HG02840 (cell line): ENCODE data around the gene CGB8.
"Not testable (repeated sequence)": the region's sequence is repeated elsewhere in the genome, so short reads cannot be mapped to it uniquely, and the experiment has no call there.

Experiments used
- ATAC-seq: cut with Tn5 transposase; IDR thresholded peaks from one replicate; pipeline ENCODE4 v1.9.1; 2021; ENCODE audit warnings: mild to moderate bottlenecking, moderate library complexity, moderate number of reproducible peaks; ENCODE audit not compliant: unreplicated experiment, low FRiP score

The CGB8 gene

DNA sequence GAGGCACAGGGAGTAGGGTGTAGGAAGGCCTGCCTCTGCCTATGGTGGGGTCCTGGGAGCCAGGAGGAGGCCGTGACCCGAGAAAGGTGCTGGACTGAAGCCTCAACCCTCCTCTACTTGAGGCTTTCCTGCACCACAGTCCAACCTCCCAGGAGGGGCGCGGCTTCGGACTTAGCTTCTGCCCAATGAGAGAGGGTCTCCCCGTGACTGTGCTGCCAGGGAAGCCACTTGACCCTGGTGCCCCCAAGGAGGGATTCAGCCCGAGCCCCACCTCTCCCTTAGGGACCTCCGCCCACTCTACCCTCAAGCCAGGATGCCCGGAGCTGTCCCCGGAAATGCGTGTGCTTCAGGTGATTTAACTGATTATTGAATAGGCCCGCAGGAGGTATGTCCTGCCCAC lies at the start of gene CGB8:
Gene CGB8, minus strand, starts transcription at position 101 of the 400 bp plus-strand sequence. CDS start 372 bp downstream, outside the sequence.
- ATAC-seq, result not testable (repeated sequence)

DNA sequence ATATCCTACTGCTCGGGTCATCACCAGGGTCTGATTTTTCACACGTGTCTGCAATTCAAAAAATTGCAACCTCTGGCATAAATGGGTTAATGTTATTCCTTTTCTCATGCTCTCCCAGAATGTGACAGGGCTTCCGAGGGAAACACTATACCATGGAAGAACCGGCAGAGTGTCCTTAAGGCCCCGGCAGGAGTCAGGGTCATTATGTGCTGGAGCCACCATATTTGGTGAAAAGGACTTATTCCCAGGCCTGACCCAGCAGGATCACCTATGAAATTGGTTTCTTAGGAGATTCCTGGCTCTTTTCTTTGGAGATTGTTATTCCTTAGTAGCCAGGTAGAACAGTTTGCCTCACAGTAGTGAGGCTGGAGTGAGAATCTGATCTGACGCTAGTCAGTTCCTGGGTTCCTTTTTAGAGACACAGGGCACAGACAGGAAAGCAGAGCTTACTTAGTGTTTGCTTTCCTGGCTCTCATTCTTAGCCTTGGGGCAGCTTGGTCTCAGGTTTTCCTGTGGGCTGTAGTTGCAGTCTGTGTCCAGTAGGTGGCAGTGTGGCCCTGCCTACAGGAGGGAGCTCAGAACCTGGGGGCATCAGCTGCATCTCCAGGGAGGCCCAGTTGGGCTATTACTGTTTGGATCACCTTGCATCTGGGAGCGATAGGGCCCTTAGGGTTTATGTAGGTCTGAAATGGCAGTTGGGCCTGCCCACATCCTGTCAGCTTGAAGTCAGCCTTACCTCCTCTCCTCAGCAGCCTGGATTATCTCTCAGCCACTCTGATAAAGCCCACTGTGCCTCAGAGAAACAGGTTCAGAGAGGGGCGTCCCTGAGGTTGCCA lies 48.8 kb upstream of the CGB8 start:
- no peak for ATAC-seq

DNA sequence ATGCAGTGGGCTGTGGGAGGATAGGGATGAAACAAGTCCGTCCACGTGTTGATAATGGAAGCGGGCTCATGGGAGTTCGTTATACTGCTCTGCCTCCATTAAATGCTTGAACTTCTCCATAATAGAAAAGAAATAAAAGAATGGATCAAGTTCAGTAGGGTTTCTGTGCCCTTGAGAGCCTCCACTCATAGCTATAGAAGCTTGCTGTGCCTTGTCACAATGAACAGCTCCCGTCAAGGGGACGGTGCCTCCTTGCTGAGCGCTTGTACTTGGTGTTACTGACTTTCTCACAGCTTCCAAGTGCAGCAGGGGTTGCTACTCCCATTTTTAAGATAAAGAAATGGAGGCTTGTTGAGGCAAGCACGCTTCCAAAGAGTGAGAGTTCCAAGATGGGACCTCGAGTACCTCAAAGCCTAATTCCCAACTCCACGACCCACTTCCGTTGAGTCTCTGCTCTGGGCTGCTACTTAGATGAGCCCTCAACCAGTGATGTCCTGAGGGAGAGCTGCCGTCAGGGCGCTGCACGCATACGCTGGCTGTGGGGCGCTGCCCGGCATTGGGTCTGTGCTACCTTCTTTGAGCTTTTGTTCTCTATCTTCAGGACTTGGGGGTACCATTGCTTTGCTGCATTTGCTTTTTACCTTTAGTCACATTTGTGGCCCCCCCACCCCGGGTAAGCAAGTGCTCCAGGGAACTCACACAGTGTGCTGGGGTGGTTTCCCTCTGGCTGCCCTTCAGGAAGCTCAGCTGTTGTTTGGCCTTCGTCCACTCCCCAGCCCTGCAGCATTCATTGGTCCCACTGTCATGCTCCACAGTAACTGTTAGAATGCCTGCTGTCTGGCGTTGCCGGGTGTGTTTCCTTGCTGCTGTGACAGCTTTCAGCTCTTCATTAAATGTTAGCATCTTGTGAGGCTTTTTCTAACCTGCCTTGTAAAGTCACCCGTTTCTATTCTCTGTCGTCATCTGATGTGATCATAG lies 45.9 kb upstream of the CGB8 start:
- ATAC-seq, result no peak

DNA sequence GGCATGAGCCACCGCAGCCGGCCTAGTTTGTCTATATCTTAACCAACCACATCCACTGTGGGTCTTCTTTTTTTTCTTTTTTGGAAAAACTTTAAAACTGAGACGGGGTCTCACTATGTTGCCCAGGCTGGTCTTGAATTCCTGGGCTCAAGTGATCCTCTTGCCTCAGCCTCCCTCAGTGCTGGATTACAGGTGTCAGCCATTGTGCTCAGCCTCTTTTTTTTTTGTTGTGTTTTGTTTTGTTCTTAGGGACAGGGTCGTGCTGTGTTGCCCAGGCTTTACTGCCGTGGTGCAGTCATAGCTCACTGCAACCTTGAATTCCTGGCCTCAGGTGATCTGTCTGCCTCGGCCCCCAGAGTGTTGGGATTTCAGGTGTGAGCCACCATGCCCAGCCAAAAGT lies 43.8 kb upstream of the CGB8 start:
- no peak for ATAC-seq

DNA sequence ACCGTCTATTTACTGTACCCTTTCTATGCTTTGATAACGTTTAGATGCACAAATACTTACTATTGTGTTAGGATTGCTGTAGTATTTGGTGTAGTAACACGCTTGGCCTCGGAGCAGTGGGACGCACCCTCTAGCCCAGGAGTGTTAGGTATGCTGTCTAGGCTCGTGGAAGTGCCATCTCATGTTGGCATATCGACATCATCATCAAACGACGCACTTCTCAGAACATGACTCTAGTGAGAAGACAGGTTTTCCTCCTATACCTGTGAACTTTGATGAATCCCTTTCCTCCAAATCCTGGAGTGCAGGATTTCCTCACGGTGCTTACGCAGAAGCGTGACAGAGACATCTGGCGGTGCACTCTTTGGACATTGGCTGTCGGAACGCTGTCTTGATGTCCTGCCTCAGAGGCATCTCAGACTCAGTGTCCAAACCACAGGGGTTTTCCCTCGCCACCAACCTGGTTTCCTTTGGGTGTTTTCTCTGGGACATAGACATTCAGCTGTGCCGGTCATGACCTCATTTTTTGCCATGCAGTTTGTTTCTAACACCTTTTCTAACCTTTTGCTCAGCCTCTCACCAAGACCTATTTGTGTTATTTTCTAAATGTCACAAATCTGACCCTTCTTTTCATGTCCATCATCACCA lies 42.6 kb upstream of the CGB8 start:
- ATAC-seq, result no peak

DNA sequence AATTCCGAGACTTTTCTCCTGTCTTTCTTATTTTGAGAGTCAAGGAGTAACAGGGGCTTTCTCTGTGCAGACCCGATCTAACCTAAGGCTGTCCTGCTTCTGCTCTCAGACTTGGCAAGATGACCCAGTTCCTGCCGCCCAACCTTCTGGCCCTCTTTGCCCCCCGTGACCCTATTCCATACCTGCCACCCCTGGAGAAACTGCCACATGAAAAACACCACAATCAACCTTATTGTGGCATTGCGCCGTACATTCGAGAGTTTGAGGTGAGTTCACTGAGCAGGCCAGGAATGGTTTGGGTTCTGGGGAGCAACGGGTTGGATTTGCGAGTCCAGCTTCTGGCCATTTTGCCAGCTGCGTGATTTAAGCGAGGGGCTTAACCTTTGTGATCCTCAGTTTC lies 37.4 kb upstream of the CGB8 start:
- no peak for ATAC-seq

DNA sequence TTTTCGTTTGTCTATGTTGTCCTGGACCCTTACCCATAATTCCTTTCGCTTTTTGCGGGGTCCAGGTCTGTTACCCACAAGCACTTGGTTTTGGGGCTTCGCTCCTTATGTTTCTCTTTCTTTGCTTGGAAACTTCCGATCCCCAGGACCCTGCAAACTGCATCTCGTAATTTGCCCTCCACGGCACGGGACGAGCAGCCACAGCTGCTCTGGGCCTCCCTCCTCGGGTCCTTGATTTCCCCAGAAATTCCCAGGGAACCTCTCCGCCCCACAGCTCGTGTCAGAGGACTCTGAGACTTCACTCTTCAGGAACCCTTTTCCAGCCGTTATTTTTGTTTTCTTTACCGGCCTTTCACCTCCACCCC lies 36.9 kb upstream of the CGB8 start:
- no peak for ATAC-seq

DNA sequence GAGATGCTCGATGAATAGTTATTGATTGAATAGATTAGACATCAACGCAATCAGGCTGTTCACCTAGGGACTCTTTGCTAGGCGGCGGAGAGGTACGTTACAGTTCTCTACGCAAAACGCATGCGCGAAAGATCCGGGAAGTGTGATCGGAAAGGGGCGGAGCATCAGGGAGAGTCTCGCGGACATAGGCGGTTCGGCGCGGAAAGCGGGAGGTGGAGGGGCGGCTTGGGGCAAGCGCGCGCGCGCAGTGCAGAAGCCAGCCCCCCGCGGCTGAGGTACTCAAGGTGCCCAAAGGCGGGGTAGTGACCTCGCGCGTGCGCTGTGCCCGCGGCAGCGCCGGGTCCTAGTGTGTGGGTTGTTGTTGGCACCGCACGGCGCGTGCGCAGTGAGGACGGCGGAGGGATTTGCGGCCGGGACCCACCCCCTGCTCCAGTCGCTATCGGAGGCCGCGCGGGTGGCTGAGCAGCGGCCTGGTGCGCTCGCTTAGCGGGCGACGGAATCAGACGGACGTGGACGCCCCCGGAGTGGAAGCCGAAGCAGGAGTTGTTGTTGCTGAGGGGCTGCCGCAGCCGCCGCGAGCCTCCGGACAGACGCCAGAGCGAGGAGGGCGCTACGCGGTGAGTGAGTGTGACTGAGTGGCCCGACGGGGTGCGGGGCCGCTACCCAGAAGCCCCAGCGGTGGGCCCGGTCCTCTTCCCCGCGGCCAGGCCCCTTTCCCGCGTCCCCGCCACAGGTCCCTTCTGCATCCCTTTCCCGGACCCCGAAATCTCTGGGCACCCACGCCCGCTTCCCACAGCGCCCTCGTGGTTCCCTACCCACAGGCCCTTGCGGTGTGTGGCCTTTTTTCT lies 36.3 kb upstream of the CGB8 start, which contains the start of gene SNRNP70:
Gene SNRNP70, plus strand, starts transcription at position 432 of the 848 bp plus-strand sequence. CDS start 964 bp downstream, outside the sequence.
- peak; percentile 90 for ATAC-seq

DNA sequence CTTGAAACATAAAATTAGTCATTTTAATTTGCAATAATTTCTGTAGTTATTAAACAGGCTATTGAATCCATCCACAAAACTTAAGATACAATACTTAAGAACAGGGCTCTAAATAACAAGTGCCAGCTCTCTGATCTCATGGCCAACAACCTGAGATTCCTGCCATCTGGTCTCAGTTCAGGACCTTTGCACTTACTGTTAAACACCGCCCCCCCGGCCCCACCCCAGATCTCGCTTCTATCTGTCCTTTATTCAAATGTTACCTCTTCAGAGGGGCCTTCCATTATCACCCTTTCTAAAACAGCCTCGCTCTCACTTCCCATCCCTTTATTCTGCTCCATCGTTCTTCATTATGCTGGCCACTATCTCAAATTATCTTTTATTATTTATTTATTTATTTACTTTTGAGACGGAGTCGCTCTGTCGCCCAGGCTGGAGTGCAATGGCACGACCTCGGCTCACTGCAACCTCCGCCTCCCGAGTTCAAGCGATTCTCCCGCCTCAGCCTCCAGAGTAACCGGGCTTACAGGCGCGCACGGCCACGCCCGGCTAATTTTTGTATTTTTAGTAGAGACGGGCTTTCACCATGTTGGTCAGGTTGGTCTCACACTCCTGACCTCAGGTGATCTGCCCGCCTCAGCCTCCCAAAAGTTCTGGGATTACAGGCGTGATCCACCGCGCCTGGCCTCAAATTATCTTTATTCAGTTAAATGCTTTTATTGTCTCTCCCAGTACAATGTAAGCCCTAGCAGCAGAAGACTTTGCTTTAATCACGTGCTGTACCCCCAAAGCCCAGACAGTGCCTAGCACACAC lies 35.5 kb upstream of the CGB8 start:
- no peak for ATAC-seq

DNA sequence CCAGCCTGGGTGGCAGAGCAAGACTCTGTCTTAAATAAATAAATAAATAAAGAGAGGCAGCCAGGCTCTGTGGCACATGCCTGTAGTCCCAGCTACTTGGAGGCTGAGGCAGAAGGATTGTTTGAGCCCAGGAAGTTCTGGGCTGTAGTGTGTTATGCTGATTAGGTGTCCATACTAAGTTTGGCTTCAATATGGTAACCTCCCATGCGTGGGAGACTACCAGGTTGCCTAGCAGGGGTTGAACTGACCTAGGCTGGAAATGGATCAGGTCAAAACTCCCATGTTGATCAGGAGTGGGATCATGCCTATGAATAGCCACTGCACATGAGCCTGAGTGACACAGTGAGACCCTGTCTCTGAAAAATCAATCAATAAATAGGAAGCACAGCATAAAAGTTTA lies 32.4 kb upstream of the CGB8 start:
- ATAC-seq, result no peak

DNA sequence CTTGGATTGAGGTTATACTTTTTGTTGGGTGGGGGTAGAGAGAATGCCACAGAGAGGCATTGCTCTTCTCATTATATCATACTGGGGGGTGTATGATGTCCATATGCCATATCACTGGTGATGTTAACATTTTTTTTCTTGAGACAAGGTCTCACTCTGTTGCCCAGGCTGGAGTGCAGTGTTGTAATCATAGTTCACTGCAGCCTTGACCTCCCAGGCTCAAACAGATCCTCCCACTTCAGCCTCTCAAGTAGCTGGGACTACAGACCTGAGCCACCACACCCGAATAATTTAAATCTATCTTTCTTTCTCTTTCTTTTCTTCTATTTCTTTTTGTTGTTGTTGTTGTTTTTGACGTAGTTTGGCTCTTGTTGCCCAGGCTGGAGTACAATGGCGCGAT lies 31.5 kb upstream of the CGB8 start:
- ATAC-seq, result no peak

DNA sequence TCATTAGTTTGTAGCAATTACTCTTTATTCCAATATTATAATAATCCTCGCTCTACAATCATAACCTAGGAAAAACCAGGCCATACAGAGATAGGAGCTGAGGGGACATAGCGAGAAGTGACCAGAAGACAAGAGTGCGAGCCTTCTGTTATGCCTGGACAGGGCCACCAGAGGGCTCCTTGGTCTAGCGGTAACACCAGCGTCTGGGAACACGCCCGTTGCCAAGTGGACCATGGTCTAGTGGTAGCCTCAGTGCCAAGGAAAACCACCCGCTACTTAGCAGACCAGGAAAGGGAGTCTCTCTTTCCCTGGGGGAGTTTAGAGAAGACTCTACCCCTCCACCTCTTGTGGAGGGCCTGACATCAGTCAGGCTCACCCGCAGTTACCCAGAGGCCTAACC lies 26.0 kb upstream of the CGB8 start:
- ATAC-seq, result not testable (repeated sequence)

DNA sequence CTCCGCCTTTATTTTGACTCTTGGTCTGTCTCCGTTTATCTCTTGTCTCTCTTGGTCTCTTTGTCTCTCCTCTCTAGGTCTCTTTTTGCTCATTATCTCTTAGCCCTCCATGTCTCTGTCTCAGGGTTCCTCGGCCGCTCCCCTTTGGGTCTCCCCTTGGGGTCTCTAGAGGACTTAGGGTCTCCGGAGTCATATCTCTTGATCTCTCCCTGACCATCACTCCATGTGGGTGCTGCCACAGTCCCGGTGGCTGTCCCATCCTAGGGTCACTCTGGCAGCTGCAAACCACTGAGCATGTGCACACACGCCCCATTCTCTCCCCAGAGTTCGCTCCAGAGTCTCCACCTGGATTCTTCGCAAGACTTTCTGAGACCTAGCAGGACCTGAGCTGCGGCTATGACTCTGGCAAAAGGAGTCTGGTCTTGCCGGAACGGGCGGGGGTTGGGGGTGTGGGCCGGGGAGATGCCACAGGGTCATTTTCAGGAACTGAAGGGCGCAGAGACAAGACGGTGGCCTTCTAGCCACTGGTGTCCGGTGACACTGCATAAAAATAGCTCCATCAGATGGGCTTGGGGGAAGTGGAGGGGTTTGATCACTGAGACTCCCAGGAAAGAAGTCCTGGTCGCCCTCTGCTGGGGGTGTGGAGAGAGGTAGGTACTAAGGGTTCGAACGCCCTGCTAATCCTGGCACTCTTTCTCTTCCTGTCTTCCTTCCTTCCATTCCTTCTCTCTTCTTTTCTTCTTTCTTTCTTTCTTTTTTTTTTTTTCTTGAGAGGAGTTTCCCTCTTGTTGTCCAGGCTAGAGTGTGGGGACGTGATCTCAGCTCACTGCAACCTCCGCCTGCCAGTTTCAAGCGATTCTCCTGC lies 24.8 kb upstream of the CGB8 start:
- ATAC-seq, result no peak

DNA sequence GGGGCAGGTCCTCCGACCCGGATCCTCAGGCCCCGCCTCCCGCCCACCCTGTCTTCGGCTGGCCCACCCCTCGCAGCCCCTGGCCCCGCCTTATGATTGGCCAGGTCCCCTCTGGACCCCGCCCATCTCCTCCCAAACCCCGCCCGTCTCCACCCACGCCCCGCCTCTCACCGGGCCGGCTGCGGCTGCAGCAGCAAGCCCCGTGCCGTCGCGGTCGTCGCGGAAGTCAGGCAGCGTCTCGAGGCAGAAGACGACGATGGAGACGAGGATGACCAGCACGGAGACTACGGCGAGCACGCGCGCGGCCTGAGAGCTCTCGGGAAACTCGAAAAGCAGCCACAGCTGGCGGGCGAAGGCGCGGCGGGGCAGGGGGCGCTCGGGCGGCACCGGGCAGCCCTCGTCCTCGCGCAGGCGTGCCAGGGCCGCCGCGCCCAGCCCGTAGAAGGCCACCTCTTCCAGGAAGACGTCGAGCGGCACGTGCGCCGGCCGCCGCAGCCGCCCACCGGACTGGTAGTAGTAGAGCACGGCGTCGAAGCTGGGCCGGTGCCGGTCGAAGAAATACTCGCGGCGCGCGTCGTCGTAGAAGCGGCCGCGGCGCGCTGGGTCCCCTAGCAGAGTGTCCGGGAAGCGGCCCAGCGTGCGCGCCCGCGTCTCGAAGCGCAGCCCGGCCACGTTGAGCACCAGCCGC lies 23.1 kb upstream of the CGB8 start:
- no peak for ATAC-seq

DNA sequence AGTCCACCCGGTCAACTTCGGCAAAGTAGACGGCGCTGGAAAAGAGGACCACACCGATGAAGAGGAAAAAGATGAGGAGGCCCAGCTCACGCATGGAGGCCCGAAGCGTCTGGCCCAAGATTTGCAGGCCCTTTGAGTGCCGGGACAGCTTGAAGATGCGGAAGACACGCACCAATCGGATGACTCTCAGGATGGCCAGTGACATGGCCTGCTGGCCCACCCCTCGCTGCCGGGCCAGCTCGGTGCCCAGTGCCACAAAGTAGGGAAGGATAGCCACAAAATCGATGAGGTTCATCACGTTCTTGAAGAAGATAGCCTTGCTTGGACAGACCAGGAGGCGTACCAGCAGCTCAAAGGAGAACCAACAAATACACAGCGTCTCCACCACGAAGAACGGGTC lies 21.5 kb upstream of the CGB8 start:
- ATAC-seq, result no peak

DNA sequence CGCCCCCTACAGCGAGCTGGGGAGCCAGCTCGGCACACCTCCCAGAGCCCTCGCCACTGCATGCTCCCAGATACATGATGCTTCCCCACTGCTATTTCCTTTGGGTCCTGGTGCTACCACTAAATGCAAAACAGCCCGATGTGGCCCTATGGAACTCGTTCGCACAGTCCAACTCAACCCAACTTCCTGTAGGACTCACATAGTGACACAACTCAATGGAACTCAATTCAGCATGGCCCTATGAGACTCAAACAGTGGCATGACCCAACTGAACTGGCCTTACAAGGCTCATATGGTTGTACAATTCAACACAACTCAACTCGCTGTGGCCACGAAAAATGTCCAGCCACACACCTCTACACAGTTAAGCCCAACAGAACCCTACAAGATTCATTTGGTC lies 20.1 kb upstream of the CGB8 start:
- ATAC-seq, result no peak

DNA sequence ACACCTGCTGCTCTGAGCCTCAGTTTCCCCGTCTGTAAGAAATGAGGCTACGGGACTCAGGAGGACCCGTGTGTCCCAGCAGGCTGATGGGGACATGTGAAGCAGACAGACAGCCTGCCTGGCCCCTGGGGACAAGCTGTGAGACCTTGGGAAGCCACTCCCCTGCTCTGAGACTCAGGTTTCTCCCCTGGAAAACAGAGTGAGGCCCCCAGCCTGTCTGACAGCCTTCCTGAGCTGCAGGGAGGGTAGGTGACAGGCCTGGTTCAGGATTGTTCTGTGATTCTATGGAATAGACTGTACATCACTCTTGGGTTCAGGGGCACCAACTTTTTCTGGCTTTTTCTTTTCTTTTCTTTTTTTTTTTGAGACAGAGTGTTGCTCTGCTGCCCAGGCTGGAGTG lies 18.6 kb upstream of the CGB8 start:
- ATAC-seq, result no peak
